Mesendoderm (in vitro differentiated cells): Measurements from ENCODE around the gene PRKAB1. TPM values are rescaled to one million over a fixed set of nuclear protein-coding genes. Genes with fewer than 3 reads are reported as not detected.
A peak's percentile ranks its signal among the peaks of the same experiment; 100 is the strongest.
"Not testable (repeated sequence)": the region's sequence is repeated elsewhere in the genome, so short reads cannot be mapped to it uniquely, and the experiment has no call there.

Source experiments
- DNase-seq: peaks from one replicate; pipeline ENCODE4 v3.0.0; 2013
- H2AK5ac ChIP-seq: 2 replicates; pipeline ENCODE4 v1.6.1; 2013; ENCODE audit warnings: low read length, inconsistent platforms
- H2BK120ac ChIP-seq: 2 replicates; pipeline ENCODE4 v1.6.1; 2013; ENCODE audit warnings: low read depth, mild to moderate bottlenecking, low read length, moderate library complexity, mixed read lengths
- H2BK15ac ChIP-seq: replicated peaks from 2 replicates; pipeline ENCODE4 v1.6.1; 2013; ENCODE audit warnings: low read depth, mild to moderate bottlenecking, moderate library complexity
- H2BK5ac ChIP-seq: 2 replicates; pipeline ENCODE4 v1.6.1; 2013; ENCODE audit warnings: low read length, inconsistent platforms
- H3K18ac ChIP-seq: 2 replicates; pipeline ENCODE4 v1.6.1; 2013; ENCODE audit warnings: mild to moderate bottlenecking, low read length, mixed read lengths
- H3K23ac ChIP-seq: one replicate; pipeline ENCODE4 v1.6.1; 2013; ENCODE audit warnings: low read length
- H3K27ac ChIP-seq: 2 replicates; pipeline ENCODE4 v1.5.1; 2013; ENCODE audit warnings: low read depth, mild to moderate bottlenecking, inconsistent platforms, low read length, moderate library complexity
- H3K27me3 ChIP-seq: 2 replicates; pipeline ENCODE4 v1.6.1; 2013; ENCODE audit warnings: low read length, control low read depth, mild to moderate bottlenecking, inconsistent platforms; ENCODE audit not compliant: insufficient read depth, poor library complexity
- H3K36me3 ChIP-seq: 2 replicates; pipeline ENCODE4 v1.6.1; 2013; ENCODE audit warnings: low read length, inconsistent platforms; ENCODE audit not compliant: control insufficient read depth, insufficient read depth
- H3K4ac ChIP-seq: one replicate; pipeline ENCODE4 v1.6.1; 2013; ENCODE audit warnings: low read depth, mild to moderate bottlenecking, low read length, moderate library complexity
- H3K4me1 ChIP-seq: 2 replicates; pipeline ENCODE4 v1.6.1; 2013; ENCODE audit warnings: low read depth, low read length, inconsistent platforms; ENCODE audit not compliant: control insufficient read depth
- H3K4me2 ChIP-seq: 2 replicates; pipeline ENCODE4 v1.6.1; 2013; ENCODE audit warnings: low read length
- H3K4me3 ChIP-seq: 2 replicates; pipeline ENCODE4 v1.5.1; 2013; ENCODE audit warnings: mild to moderate bottlenecking, low read length
- H3K56ac ChIP-seq: one replicate; pipeline ENCODE4 v1.6.1; 2013; ENCODE audit warnings: low read length
- H3K79me1 ChIP-seq: 2 replicates; pipeline ENCODE4 v1.6.1; 2013; ENCODE audit warnings: low read length, inconsistent platforms
- H3K79me2 ChIP-seq: 2 replicates; pipeline ENCODE4 v1.6.1; 2013; ENCODE audit warnings: mild to moderate bottlenecking, low read length; ENCODE audit not compliant: control insufficient read depth, insufficient read depth
- H3K9ac ChIP-seq: 2 replicates; pipeline ENCODE4 v1.6.1; 2013; ENCODE audit warnings: low read length, inconsistent platforms
- H4K5ac ChIP-seq: one replicate; pipeline ENCODE4 v1.6.1; 2013; ENCODE audit warnings: low read length
- H4K8ac ChIP-seq: one replicate; pipeline ENCODE4 v1.6.1; 2013; ENCODE audit warnings: low read depth, mild to moderate bottlenecking, control low read depth, low read length, moderate library complexity
- WGBS: extraction: QIAGEN DNeasy Blood & Tissue Kit; methylation state at CpG from one replicate; pipeline ENCODE4 v1.1.7; 2013; ENCODE audit warnings: low lambda C conversion rate, missing lambda C conversion rate; ENCODE audit not compliant: insufficient coverage; ENCODE audit errors: extremely low coverage; 5-methylcytosine and 5-hydroxymethylcytosine counted together
- polyA plus RNA-seq, 2 experiments: library from polyadenylated mRNA; stranded (reverse); fragments of 200-250 nt; gene quantifications; one replicate each; pipeline ENCODE4 v1.2.3, GENCODE V29; 2013

PRKAB1 gene
- polyA plus RNA-seq (2013, experiment 1 of 2), result 21.5 TPM
- 19.4 TPM for polyA plus RNA-seq (2013, experiment 2 of 2)

- H3K56ac ChIP-seq, result peak within 1 kb of the TSS; percentile 92
- H2BK5ac ChIP-seq, result peak within 1 kb of the TSS; percentile 35
- H2BK120ac ChIP-seq, result peak within 1 kb of the TSS; percentile 47
- no peak within 1 kb of the TSS for H4K5ac ChIP-seq
- peak within 1 kb of the TSS; percentile 91 for H3K9ac ChIP-seq
- H2BK15ac ChIP-seq, result no peak within 1 kb of the TSS
- H3K79me2 ChIP-seq, result peaks cover 10% of the 10 kb centered on the region
- peaks cover 4% of the 10 kb centered on the region for H3K4me1 ChIP-seq
- no peak within 1 kb of the TSS for H3K23ac ChIP-seq
- no CpG with 5 or more reads among the region's 69 CpGs for WGBS
- H3K79me1 ChIP-seq, result peaks cover 10% of the 10 kb centered on the region
- peak within 1 kb of the TSS; percentile 76 for H3K4ac ChIP-seq
- H3K18ac ChIP-seq, result peak within 1 kb of the TSS; percentile 81
- peak within 1 kb of the TSS; percentile 99 for H4K8ac ChIP-seq
- peak; percentile 99 for DNase-seq
- no peaks in the 10 kb centered on the region for H3K27me3 ChIP-seq
- peak within 1 kb of the TSS; percentile 88 for H3K4me2 ChIP-seq
- peak within 1 kb of the TSS; percentile 99 for H3K27ac ChIP-seq
- H3K4me3 ChIP-seq, result peak within 1 kb of the TSS; percentile 85
- H3K36me3 ChIP-seq, result no peaks in the 10 kb centered on the region
- no peak within 1 kb of the TSS for H2AK5ac ChIP-seq
Measured at GRCh38 chr12:119667577-119668323, at the start of gene PRKAB1. PRKAB1 (plus strand) TSS chr12:119668133; CDS start chr12:119668245, 112 bp downstream.

GRCh38 chr12:119618328-119618896, 49.5 kb upstream of the PRKAB1 start:
- H4K5ac ChIP-seq, H3K4me1 ChIP-seq, H3K4me2 ChIP-seq, H3K79me2 ChIP-seq, H3K4me3 ChIP-seq, H3K79me1 ChIP-seq, H2BK15ac ChIP-seq, H3K27me3 ChIP-seq, H4K8ac ChIP-seq, H3K27ac ChIP-seq, H3K23ac ChIP-seq, DNase-seq, H3K56ac ChIP-seq, H3K9ac ChIP-seq, H2BK5ac ChIP-seq, H2AK5ac ChIP-seq, H3K18ac ChIP-seq, H3K36me3 ChIP-seq, H2BK120ac ChIP-seq, H3K4ac ChIP-seq: not testable (repeated sequence)
- no CpG with 5 or more reads among the region's 1 CpG for WGBS

GRCh38 chr12:119620490-119620889, 47.4 kb upstream of the PRKAB1 start:
- no peak overlapping the region for H2BK120ac ChIP-seq
- no peak overlapping the region for H3K9ac ChIP-seq
- H3K79me2 ChIP-seq, result no peaks in the 10 kb centered on the region
- H3K4me1 ChIP-seq, result no peaks in the 10 kb centered on the region
- H2AK5ac ChIP-seq, result no peak overlapping the region
- H3K56ac ChIP-seq, result no peak overlapping the region
- no peak overlapping the region for H3K23ac ChIP-seq
- no peak overlapping the region for H3K27ac ChIP-seq
- H3K27me3 ChIP-seq, result no peaks in the 10 kb centered on the region
- no peak overlapping the region for H2BK15ac ChIP-seq
- H3K4ac ChIP-seq, result no peak overlapping the region
- no peak overlapping the region for H2BK5ac ChIP-seq
- no peaks in the 10 kb centered on the region for H3K36me3 ChIP-seq
- H3K18ac ChIP-seq, result no peak overlapping the region
- no peak overlapping the region for H4K5ac ChIP-seq
- no peak overlapping the region for H4K8ac ChIP-seq
- WGBS, result no CpG with 5 or more reads among the region's 1 CpG
- no peak for DNase-seq
- H3K4me3 ChIP-seq, result no peak overlapping the region
- no peaks in the 10 kb centered on the region for H3K79me1 ChIP-seq
- no peak overlapping the region for H3K4me2 ChIP-seq

- Histone ChIP-seq H3K4ac (no peak overlapping the region), H3K9ac (no peak overlapping the region), H3K18ac (no peak overlapping the region), H3K79me1 (no peaks in the 10 kb centered on the region), H4K8ac (no peak overlapping the region), H2BK5ac (no peak overlapping the region), H2AK5ac (no peak overlapping the region), H4K5ac (no peak overlapping the region), H3K56ac (no peak overlapping the region), H2BK120ac (no peak overlapping the region), H2BK15ac (no peak overlapping the region), H3K23ac (no peak overlapping the region), H3K36me3 (no peaks in the 10 kb centered on the region), H3K4me1 (no peaks in the 10 kb centered on the region), H3K27ac (no peak overlapping the region), H3K27me3 (no peaks in the 10 kb centered on the region), H3K4me3 (no peak overlapping the region), H3K79me2 (no peaks in the 10 kb centered on the region), H3K4me2 (no peak overlapping the region)
- no CpG with 5 or more reads among the region's 2 CpGs for WGBS
- DNase-seq, result no peak
Measured at GRCh38 chr12:119621878-119622277, 46.1 kb upstream of the PRKAB1 start.

GRCh38 chr12:119624966-119625365, 43.0 kb upstream of the PRKAB1 start:
- H3K27me3 ChIP-seq, result no peaks in the 10 kb centered on the region
- H2BK120ac ChIP-seq, result no peak overlapping the region
- H3K18ac ChIP-seq, result no peak overlapping the region
- no peak overlapping the region for H2AK5ac ChIP-seq
- no peak overlapping the region for H2BK15ac ChIP-seq
- H3K4me3 ChIP-seq, result no peak overlapping the region
- H3K9ac ChIP-seq, result no peak overlapping the region
- H3K27ac ChIP-seq, result no peak overlapping the region
- H3K4me2 ChIP-seq, result no peak overlapping the region
- H3K36me3 ChIP-seq, result no peaks in the 10 kb centered on the region
- WGBS, result no CpG with 5 or more reads among the region's 4 CpGs
- DNase-seq, result no peak
- no peak overlapping the region for H4K8ac ChIP-seq
- H2BK5ac ChIP-seq, result no peak overlapping the region
- H3K4me1 ChIP-seq, result no peaks in the 10 kb centered on the region
- no peak overlapping the region for H3K56ac ChIP-seq
- no peaks in the 10 kb centered on the region for H3K79me1 ChIP-seq
- H4K5ac ChIP-seq, result no peak overlapping the region
- no peak overlapping the region for H3K4ac ChIP-seq
- H3K79me2 ChIP-seq, result no peaks in the 10 kb centered on the region
- no peak overlapping the region for H3K23ac ChIP-seq
